ENCODE measurements around the gene VWA2. TPM values are rescaled to one million over a fixed set of nuclear protein-coding genes. Genes with fewer than 3 reads are reported as not detected.
A peak's percentile ranks its signal among the peaks of the same experiment; 100 is the strongest.

The VWA2 gene
- total RNA-seq, 1 donor from 2014 or later, result 10.6 TPM

DNA sequence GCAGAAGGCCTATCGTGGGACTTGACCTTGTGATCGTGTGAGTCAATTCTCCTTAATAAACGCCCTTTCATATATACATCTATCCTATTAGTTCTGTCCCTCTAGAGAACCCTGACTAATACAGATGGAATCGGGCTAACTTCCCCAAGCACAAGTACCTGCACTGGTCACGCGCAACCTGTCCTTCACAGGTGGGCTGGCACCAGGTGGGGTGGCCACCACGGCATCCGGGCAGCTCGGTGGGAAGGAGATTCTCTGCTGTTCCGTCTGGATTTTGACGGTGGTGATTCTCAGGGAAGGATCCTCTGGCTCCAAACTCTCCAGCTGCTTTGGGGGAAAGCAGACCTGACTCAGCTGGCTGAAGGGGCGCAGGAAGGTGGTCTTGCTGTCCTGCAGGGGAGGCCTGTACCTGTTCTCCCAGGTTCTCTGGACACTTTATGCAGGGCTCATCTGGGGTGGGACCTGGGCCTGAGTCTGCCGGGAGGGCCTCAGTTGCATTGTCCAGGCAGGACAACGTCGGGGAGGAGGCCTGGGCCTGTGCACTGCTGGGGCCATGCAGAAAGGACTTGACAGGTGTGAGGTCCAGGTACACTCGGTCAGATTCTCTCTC, 61.1 kb downstream of the VWA2 start:
- no peak for ATAC-seq

GRCh38 chr10:114301177-114301576, 62.1 kb downstream of the VWA2 start:
- ATAC-seq (no peak), DNase-seq (no peak)
- Histone ChIP-seq H3K27me3 (ENCODE audit: low read depth) (no peaks in the 10 kb centered on the region), H3K9me3 (peaks cover 1% of the 10 kb centered on the region), H3K4me3 (no peak overlapping the region), H3K36me3 (peaks cover 7% of the 10 kb centered on the region), H3K4me1 (peaks cover 10% of the 10 kb centered on the region), H3K27ac (no peak overlapping the region)
- intact Hi-C loops (cut with DNase I), result loop anchor here (10.0 kb wide), 1 partner anchor 154 kb away; no protein-coding TSS in a partner anchor
- TF ChIP-seq, protein P1, sequence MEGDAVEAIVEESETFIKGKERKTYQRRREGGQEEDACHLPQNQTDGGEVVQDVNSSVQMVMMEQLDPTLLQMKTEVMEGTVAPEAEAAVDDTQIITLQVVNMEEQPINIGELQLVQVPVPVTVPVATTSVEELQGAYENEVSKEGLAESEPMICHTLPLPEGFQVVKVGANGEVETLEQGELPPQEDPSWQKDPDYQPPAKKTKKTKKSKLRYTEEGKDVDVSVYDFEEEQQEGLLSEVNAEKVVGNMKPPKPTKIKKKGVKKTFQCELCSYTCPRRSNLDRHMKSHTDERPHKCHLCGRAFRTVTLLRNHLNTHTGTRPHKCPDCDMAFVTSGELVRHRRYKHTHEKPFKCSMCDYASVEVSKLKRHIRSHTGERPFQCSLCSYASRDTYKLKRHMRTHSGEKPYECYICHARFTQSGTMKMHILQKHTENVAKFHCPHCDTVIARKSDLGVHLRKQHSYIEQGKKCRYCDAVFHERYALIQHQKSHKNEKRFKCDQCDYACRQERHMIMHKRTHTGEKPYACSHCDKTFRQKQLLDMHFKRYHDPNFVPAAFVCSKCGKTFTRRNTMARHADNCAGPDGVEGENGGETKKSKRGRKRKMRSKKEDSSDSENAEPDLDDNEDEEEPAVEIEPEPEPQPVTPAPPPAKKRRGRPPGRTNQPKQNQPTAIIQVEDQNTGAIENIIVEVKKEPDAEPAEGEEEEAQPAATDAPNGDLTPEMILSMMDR (IDR thresholded peaks at IDR 0.05), result no peak

More for the DNA sequence above, 61.1 kb downstream of the VWA2 start:
- Histone ChIP-seq H3K9me3 (peaks cover 12% of the 10 kb centered on the region), H3K4me1 (peaks cover 10% of the 10 kb centered on the region), H3K36me3 (peaks cover 7% of the 10 kb centered on the region), H3K27me3 (ENCODE audit: low read depth) (no peaks in the 10 kb centered on the region), H3K27ac (no peak overlapping the region), H3K4me3 (no peak overlapping the region)
- intact Hi-C loops (cut with DNase I), result loop anchor here (10.0 kb wide), 1 partner anchor 155 kb away; no protein-coding TSS in a partner anchor
- TF ChIP-seq, protein P1 (IDR thresholded peaks at IDR 0.05), result no peak
- no peak for DNase-seq

DNA sequence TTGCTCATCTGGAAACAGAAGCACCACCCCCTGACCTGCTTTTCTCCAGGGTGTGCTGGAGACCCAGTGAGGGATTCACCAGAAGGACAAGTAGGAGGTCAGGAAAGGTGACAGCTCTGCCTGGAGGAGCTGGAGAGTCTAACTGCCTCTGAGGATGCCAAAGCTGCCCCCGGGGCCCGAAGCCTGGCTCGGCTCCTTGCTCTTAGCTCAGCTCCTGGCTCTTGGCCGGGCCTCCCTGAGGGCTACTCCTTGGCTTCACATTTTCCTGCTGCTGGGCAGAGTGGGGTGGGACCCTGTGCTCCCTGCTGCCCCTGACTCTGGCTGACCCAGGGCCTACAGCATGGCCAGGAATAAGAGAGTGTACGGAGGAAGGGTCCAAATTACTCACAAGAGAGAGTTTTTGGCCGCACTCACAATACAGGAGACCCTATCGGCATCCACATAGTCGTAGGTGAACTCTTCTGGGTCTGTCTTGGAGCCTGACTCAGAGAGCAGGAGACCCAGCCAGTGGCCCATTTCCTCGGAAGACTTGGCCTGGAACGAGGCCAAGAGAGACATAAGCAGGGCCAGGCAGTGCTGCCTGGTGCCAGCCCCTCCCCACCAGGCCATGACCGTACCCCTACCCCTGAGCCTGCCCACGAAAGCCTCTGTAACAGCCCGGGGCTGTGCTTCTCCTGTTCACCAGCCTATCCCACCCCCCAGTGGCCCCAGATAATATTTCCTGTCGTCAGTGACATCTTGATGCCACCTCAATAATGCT, 63.1 kb downstream of the VWA2 start:
- Histone ChIP-seq H3K4me3 (no peak overlapping the region), H3K27ac (no peak overlapping the region), H3K4me1 (peaks cover 10% of the 10 kb centered on the region), H3K9me3 (no peaks in the 10 kb centered on the region), H3K27me3 (ENCODE audit: low read depth) (no peaks in the 10 kb centered on the region), H3K36me3 (peaks cover 7% of the 10 kb centered on the region)
- no peak for ATAC-seq
- intact Hi-C loops (cut with DNase I), result loop anchor here (10.0 kb wide), 1 partner anchor 153 kb away; no protein-coding TSS in a partner anchor
- TF ChIP-seq, protein P1 (IDR thresholded peaks at IDR 0.05), result no peak
- DNase-seq, result no peak

DNA sequence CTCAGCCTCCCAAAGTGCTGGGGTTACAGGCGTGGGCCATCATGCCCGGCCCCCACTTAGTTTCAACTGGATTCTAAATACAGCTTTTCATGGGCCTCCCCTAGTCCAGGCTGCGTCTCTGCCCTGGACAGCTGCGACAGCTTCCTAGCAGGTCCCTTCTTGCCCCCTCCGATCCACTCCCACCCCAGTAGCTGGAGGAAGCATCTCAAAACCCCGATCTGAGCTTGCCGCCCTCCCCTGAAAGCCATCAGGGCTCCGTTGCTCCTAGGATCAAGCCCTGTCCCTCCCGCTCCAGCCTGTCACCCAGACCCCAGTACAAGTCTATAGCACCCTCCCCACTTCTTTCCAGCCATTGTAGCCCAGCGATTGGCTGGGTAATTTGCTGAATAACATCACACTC, 64.5 kb downstream of the VWA2 start:
- ATAC-seq, result no peak
- no peaks in the 10 kb centered on the region for H3K9me3 ChIP-seq
- peaks cover 10% of the 10 kb centered on the region for H3K4me1 ChIP-seq
- DNase-seq, result no peak
- no peak overlapping the region for H3K4me3 ChIP-seq
- no peaks in the 10 kb centered on the region for H3K27me3 ChIP-seq (ENCODE audit: low read depth)
- peaks cover 7% of the 10 kb centered on the region for H3K36me3 ChIP-seq
- TF ChIP-seq, protein P1 (IDR thresholded peaks at IDR 0.05), result no peak
- intact Hi-C loops (cut with DNase I), result loop anchor here (10.0 kb wide), 1 partner anchor 151 kb away; no protein-coding TSS in a partner anchor
- H3K27ac ChIP-seq, result no peak overlapping the region

DNA sequence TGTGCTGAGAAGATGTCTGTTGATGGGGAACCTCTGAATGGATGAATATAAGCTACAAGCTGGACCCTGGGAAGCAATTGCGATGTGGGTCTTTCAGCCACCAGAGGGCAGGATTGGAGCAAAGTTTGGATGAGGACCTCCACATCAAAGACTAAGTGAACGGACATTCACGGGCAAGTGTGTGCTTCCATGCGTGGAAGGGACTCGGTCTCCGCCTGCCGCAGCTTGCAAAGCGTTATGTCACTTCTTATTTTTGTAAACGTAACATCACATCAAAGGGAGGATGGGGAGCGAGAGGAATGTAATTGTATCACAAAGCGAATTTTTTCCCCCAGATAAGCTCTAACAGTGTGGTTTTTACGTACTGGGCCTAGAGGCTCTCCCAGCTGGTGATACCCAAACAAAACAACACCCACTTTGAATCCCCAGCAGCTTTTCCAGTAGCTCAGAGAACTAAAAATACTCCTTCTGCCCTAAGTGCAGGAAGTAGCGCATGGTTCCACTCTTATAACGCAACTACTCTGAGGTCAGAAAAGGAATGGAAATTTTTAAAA, 65.0 kb downstream of the VWA2 start:
- intact Hi-C loops (cut with DNase I), result loop anchor here (10.0 kb wide), 1 partner anchor 151 kb away; no protein-coding TSS in a partner anchor
- Histone ChIP-seq H3K4me1 (peaks cover 10% of the 10 kb centered on the region), H3K36me3 (peaks cover 3% of the 10 kb centered on the region), H3K9me3 (no peaks in the 10 kb centered on the region), H3K4me3 (peak overlapping the region; percentile 41), H3K27ac (no peak overlapping the region), H3K27me3 (ENCODE audit: low read depth) (no peaks in the 10 kb centered on the region)
- peak; percentile 69 for DNase-seq
- peak; percentile 80 to 90 for ATAC-seq
- TF ChIP-seq, protein P1 (IDR thresholded peaks at IDR 0.05), result peak; percentile 81
